Measurements from ENCODE around the gene CHST15. TPM values are rescaled to one million over a fixed set of nuclear protein-coding genes. Genes with fewer than 3 reads are reported as not detected.

CHST15 gene
- total RNA-seq, 1 donor from 2014 or later, result 148 TPM

DNA sequence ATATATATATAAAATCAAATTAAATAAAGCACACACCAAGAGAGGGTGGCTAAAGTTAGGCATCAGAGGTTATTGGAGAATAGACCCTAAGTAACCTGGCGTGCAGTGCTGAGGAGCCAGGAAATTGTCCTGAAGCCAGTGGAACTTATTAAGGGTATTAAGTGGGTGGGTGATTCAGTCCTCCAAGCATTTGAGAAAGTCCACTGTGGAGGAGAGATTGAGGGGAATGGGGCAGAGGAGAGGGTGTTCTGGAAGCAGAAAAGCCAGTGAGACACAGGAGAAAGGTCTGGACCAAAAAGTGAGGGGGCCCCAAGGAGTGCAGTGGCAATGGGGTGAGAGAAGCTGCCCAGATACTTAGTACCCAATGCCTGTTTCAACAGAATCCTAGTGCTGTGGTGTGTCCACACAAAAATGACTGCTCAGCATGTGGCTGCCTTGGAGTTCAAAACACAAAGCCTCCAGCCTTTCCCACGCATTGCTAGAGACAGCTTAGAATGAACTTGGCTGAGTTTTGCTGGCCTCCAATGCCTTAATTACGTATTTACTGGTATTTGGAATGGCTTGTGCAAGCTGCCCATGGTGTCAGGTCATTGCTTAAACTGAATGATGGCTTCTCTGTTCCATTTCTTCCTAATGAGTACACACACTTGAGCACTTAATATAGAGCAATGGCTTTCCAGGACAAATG lies 44.9 kb upstream of the CHST15 start:
- peaks cover 6% of the 10 kb centered on the region for H3K27me3 Mint-ChIP-seq (ENCODE audit: unreplicated experiment)
- no peaks in the 10 kb centered on the region for H3K9me3 Mint-ChIP-seq (ENCODE audit: unreplicated experiment)
- no peaks in the 10 kb centered on the region for H3K36me3 Mint-ChIP-seq (ENCODE audit: low read depth, unreplicated experiment)
- no peak overlapping the region for H3K27ac Mint-ChIP-seq (ENCODE audit: unreplicated experiment)
- H3K4me3 Mint-ChIP-seq (ENCODE audit: unreplicated experiment), result no peak overlapping the region
- no peak for DNase-seq (ENCODE audit: low spot score)
- no peaks in the 10 kb centered on the region for H3K4me1 Mint-ChIP-seq (ENCODE audit: unreplicated experiment)
- no peak for TF ChIP-seq CTCF (IDR thresholded peaks at IDR 0.05; ENCODE audit: unreplicated experiment)

GRCh38 chr10:124134251-124134893 lies 41.0 kb upstream of the CHST15 start:
- H3K27ac Mint-ChIP-seq (ENCODE audit: unreplicated experiment), result no peak overlapping the region
- no peak for DNase-seq (ENCODE audit: low spot score)
- TF ChIP-seq CTCF (IDR thresholded peaks at IDR 0.05; ENCODE audit: unreplicated experiment), result no peak
- no peaks in the 10 kb centered on the region for H3K9me3 Mint-ChIP-seq (ENCODE audit: unreplicated experiment)
- H3K36me3 Mint-ChIP-seq (ENCODE audit: low read depth, unreplicated experiment), result no peaks in the 10 kb centered on the region
- no peak overlapping the region for H3K4me3 Mint-ChIP-seq (ENCODE audit: unreplicated experiment)
- peaks cover 6% of the 10 kb centered on the region for H3K4me1 Mint-ChIP-seq (ENCODE audit: unreplicated experiment)
- peaks cover 6% of the 10 kb centered on the region for H3K27me3 Mint-ChIP-seq (ENCODE audit: unreplicated experiment)

GRCh38 chr10:124132876-124133275 lies 39.5 kb upstream of the CHST15 start:
- Mint-ChIP-seq H3K27ac (ENCODE audit: unreplicated experiment) (no peak overlapping the region), H3K4me3 (ENCODE audit: unreplicated experiment) (no peak overlapping the region), H3K9me3 (ENCODE audit: unreplicated experiment) (no peaks in the 10 kb centered on the region), H3K36me3 (ENCODE audit: low read depth, unreplicated experiment) (no peaks in the 10 kb centered on the region), H3K27me3 (ENCODE audit: unreplicated experiment) (peaks cover 6% of the 10 kb centered on the region), H3K4me1 (ENCODE audit: unreplicated experiment) (peaks cover 6% of the 10 kb centered on the region)
- DNase-seq (ENCODE audit: low spot score), result no peak
- TF ChIP-seq CTCF (IDR thresholded peaks at IDR 0.05; ENCODE audit: unreplicated experiment), result no peak

- Mint-ChIP-seq H3K27ac (ENCODE audit: unreplicated experiment) (no peak overlapping the region), H3K36me3 (ENCODE audit: low read depth, unreplicated experiment) (no peaks in the 10 kb centered on the region), H3K4me1 (ENCODE audit: unreplicated experiment) (peaks cover 6% of the 10 kb centered on the region), H3K9me3 (ENCODE audit: unreplicated experiment) (no peaks in the 10 kb centered on the region), H3K4me3 (ENCODE audit: unreplicated experiment) (no peak overlapping the region), H3K27me3 (ENCODE audit: unreplicated experiment) (peaks cover 1% of the 10 kb centered on the region)
- DNase-seq (ENCODE audit: low spot score), result no peak
- TF ChIP-seq CTCF (IDR thresholded peaks at IDR 0.05; ENCODE audit: unreplicated experiment), result no peak
These were observed 38.9 kb upstream of the CHST15 start for GRCh38 chr10:124132306-124132705.

DNA sequence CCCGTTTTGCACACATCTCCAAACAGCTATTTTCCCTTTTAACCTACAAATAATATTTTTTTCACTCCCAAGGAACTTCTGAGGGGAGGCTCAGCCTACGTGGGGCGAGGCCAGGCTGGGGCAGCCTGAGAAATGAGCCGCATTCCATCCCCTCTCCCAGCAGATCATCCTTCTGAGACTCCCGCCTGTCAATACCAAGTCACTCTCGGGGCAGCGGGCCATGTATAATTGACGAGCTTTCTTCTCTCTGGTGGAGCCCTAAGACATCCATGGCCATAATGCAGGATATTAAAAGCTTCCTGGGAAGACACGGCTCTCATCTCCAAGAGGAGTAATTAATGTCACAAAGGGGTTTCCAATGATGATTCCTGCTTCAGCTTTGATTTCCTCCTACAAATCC lies 37.8 kb upstream of the CHST15 start:
- Mint-ChIP-seq H3K4me3 (ENCODE audit: unreplicated experiment) (no peak overlapping the region), H3K9me3 (ENCODE audit: unreplicated experiment) (no peaks in the 10 kb centered on the region), H3K4me1 (ENCODE audit: unreplicated experiment) (peaks cover 6% of the 10 kb centered on the region), H3K27ac (ENCODE audit: unreplicated experiment) (no peak overlapping the region), H3K36me3 (ENCODE audit: low read depth, unreplicated experiment) (no peaks in the 10 kb centered on the region), H3K27me3 (ENCODE audit: unreplicated experiment) (no peaks in the 10 kb centered on the region)
- DNase-seq (ENCODE audit: low spot score), result no peak
- no peak for TF ChIP-seq CTCF (IDR thresholded peaks at IDR 0.05; ENCODE audit: unreplicated experiment)

Data from endothelial cell (in vitro differentiated cells).